Ishikawa (cell line): ENCODE data around the gene CHST11.

Source experiments
- CEBPB ChIP-seq: IDR thresholded peaks from 2 replicates; pipeline ENCODE4 v1.6.1; 2012
- CREB1 ChIP-seq: IDR thresholded peaks from 2 replicates; pipeline ENCODE4 v1.6.1; 2012; ENCODE audit warnings: low read depth
- EGR1 ChIP-seq: IDR thresholded peaks from 2 replicates; pipeline ENCODE4 v1.6.1; 2012
- EP300 ChIP-seq: IDR thresholded peaks from 2 replicates; pipeline ENCODE4 v1.6.1; 2012; ENCODE audit warnings: borderline replicate concordance
- FOXM1 ChIP-seq: IDR thresholded peaks from 2 replicates; pipeline ENCODE4 v1.6.1; 2012; ENCODE audit warnings: low read depth, borderline replicate concordance
- MAX ChIP-seq: IDR thresholded peaks from 2 replicates; pipeline ENCODE4 v1.6.1; 2012
- NFIC ChIP-seq: IDR thresholded peaks from 2 replicates; pipeline ENCODE4 v1.6.1; 2012
- RAD21 ChIP-seq: IDR thresholded peaks from 2 replicates; pipeline ENCODE4 v1.6.1; 2012; ENCODE audit warnings: low read depth
- REST ChIP-seq: IDR thresholded peaks from 2 replicates; pipeline ENCODE4 v1.6.1; 2012; ENCODE audit warnings: low read depth, mild to moderate bottlenecking
- TAF1 ChIP-seq: IDR thresholded peaks from 2 replicates; pipeline ENCODE4 v1.6.1; 2012; ENCODE audit warnings: low read depth, mild to moderate bottlenecking
- TCF12 ChIP-seq: IDR thresholded peaks from 2 replicates; pipeline ENCODE4 v1.6.1; 2012; ENCODE audit warnings: low read depth
- TEAD4 ChIP-seq: IDR thresholded peaks from 2 replicates; pipeline ENCODE4 v1.6.1; 2012
- USF1 ChIP-seq: IDR thresholded peaks from 2 replicates; pipeline ENCODE4 v1.6.1; 2012
- YY1 ChIP-seq: IDR thresholded peaks from 2 replicates; pipeline ENCODE4 v1.6.1; 2012; ENCODE audit warnings: low read depth
- ZBTB7A ChIP-seq: IDR thresholded peaks from 2 replicates; pipeline ENCODE4 v1.6.1; 2012; ENCODE audit warnings: low read depth

The CHST11 gene

GRCh38 chr12:104412681-104413080, 44.1 kb upstream of the CHST11 start:
- TF ChIP-seq REST = no peak
- TF ChIP-seq TEAD4 = no peak
- TF ChIP-seq TAF1 = no peak

- TF ChIP-seq NFIC = no peak
- TF ChIP-seq CEBPB = peak; percentile 81
These were observed 43.4 kb upstream of the CHST11 start for GRCh38 chr12:104413330-104413729.

- TF ChIP-seq USF1 = no peak
- no peak for TF ChIP-seq ZBTB7A
- peak; percentile 63; the same call in 1 of the 2 replicates for TF ChIP-seq TEAD4
- TF ChIP-seq CEBPB = no peak
- no peak for TF ChIP-seq YY1
- 0 out of 2 replicates have a peak, but pooled peaks have one; percentile 15 for TF ChIP-seq MAX
- TF ChIP-seq REST = no peak
- no peak for TF ChIP-seq EGR1
- 0 out of 2 replicates have a peak, but pooled peaks have one; percentile 18 for TF ChIP-seq FOXM1
- TF ChIP-seq RAD21 = no peak
- TF ChIP-seq NFIC = peak; percentile 64; the same call in 1 of the 2 replicates
- TF ChIP-seq EP300 = peak; percentile 61; the same call in 1 of the 2 replicates
- peak; percentile 88 for TF ChIP-seq TCF12
- TF ChIP-seq CREB1 = no peak
- TF ChIP-seq TAF1 = no peak
These were observed 42.0 kb upstream of the CHST11 start for GRCh38 chr12:104414581-104415341.

- no peak for TF ChIP-seq RAD21
- no peak for TF ChIP-seq YY1
- no peak for TF ChIP-seq TCF12
- no peak for TF ChIP-seq ZBTB7A
- TF ChIP-seq CREB1 = no peak
- TF ChIP-seq MAX = no peak
- no peak for TF ChIP-seq USF1
- no peak for TF ChIP-seq FOXM1
- TF ChIP-seq EP300 = no peak
- TF ChIP-seq TAF1 = no peak
- TF ChIP-seq NFIC = no peak
- TF ChIP-seq TEAD4 = no peak
- no peak for TF ChIP-seq CEBPB
- no peak for TF ChIP-seq EGR1
- no peak for TF ChIP-seq REST
These were observed 41.3 kb upstream of the CHST11 start for GRCh38 chr12:104415342-104415980.
